Hepatocyte (in vitro differentiated cells): ENCODE measurements around the gene ALDH1L1. TPM values are rescaled to one million over a fixed set of nuclear protein-coding genes. Genes with fewer than 3 reads are reported as not detected.

Experiments used
- DNase-seq: peaks from one replicate; pipeline ENCODE4 v3.0.0-alpha.2; 2016; ENCODE audit warnings: low spot score
- H2AFZ ChIP-seq: fragments of 200-600 bp; sonication (generic); 2 replicates; pipeline ENCODE4 v1.6.0; 2016; ENCODE audit warnings: antibody characterized with exemption, mild to moderate bottlenecking
- H3K27ac ChIP-seq: fragments of 200-600 bp; sonication (generic); 2 replicates; pipeline ENCODE4 v1.5.1; 2016; ENCODE audit warnings: mild to moderate bottlenecking
- H3K27me3 ChIP-seq: fragments of 200-600 bp; sonication (generic); 2 replicates; pipeline ENCODE4 v1.6.1; 2016
- H3K36me3 ChIP-seq: fragments of 200-600 bp; sonication (generic); replicated peaks from 2 replicates; pipeline ENCODE4 v1.5.1; 2016; ENCODE audit warnings: low read depth; ENCODE audit not compliant: insufficient read depth
- H3K4me1 ChIP-seq: fragments of 200-600 bp; sonication (generic); 2 replicates; pipeline ENCODE4 v1.5.1; 2016; ENCODE audit warnings: mild to moderate bottlenecking, moderate library complexity; ENCODE audit not compliant: insufficient read depth
- H3K4me2 ChIP-seq: fragments of 200-600 bp; sonication (generic); 2 replicates; pipeline ENCODE4 v1.6.0; 2016
- H3K4me3 ChIP-seq: fragments of 200-600 bp; sonication (generic); 2 replicates; pipeline ENCODE4 v1.5.1; 2016; ENCODE audit warnings: mild to moderate bottlenecking
- H3K79me2 ChIP-seq: fragments of 200-600 bp; sonication (generic); 2 replicates; pipeline ENCODE4 v1.6.0; 2017; ENCODE audit warnings: mild to moderate bottlenecking
- H3K9me2 ChIP-seq: fragments of 200-600 bp; sonication (generic); replicated peaks from 2 replicates; pipeline ENCODE4 v1.6.0; 2017; ENCODE audit warnings: mild to moderate bottlenecking; ENCODE audit not compliant: insufficient read depth
- H3K9me3 ChIP-seq: fragments of 200-600 bp; sonication (generic); 2 replicates; pipeline ENCODE4 v1.5.1; 2016; ENCODE audit warnings: low read depth, mild to moderate bottlenecking
- H4K20me1 ChIP-seq: fragments of 200-600 bp; sonication (generic); 2 replicates; pipeline ENCODE4 v1.6.0; 2016; ENCODE audit warnings: mild to moderate bottlenecking; ENCODE audit not compliant: insufficient read depth, poor library complexity, severe bottlenecking
- CTCF ChIP-seq: fragments of 200-600 bp; sonication (generic); IDR thresholded peaks from 2 replicates; pipeline ENCODE4 v1.5.1; 2016; ENCODE audit warnings: antibody characterized with exemption, mild to moderate bottlenecking; ENCODE audit not compliant: poor library complexity
- EZH2 ChIP-seq: fragments of 200-600 bp; sonication (generic); IDR thresholded peaks from 2 replicates; pipeline ENCODE4 v1.6.1; 2016; ENCODE audit warnings: antibody characterized with exemption, mild to moderate bottlenecking, borderline replicate concordance
- EZH2phosphoT487 ChIP-seq: fragments of 200-600 bp; sonication (generic); IDR thresholded peaks from one replicate; pipeline ENCODE4 v1.6.1; 2018; ENCODE audit warnings: antibody characterized with exemption, mild to moderate bottlenecking, low read depth, moderate library complexity; ENCODE audit not compliant: unreplicated experiment, severe bottlenecking
- WGBS: methylation state at CpG from one replicate; pipeline ENCODE4 v1.1.6; 2016; ENCODE audit warnings: low lambda C conversion rate; ENCODE audit errors: missing lambda C conversion rate; 5-methylcytosine and 5-hydroxymethylcytosine counted together
- polyA plus RNA-seq: library from polyadenylated mRNA; unstranded; fragments of >200 nt; fragmentation: Nextera tagmentation; extraction: Ambion mirVana; gene quantifications from 2 replicates; pipeline ENCODE4 v1.2.1, GENCODE V29; 2016
- total RNA-seq: library from RNA; depleted of rRNA; stranded (reverse); fragments of >200 nt; gene quantifications from 2 replicates; pipeline ENCODE4 v1.2.3, GENCODE V29; 2014

Gene ALDH1L1
- total and polyA plus RNA-seq, 2 experiments from 2014 or later: 15.9 to 22.6 TPM

DNA sequence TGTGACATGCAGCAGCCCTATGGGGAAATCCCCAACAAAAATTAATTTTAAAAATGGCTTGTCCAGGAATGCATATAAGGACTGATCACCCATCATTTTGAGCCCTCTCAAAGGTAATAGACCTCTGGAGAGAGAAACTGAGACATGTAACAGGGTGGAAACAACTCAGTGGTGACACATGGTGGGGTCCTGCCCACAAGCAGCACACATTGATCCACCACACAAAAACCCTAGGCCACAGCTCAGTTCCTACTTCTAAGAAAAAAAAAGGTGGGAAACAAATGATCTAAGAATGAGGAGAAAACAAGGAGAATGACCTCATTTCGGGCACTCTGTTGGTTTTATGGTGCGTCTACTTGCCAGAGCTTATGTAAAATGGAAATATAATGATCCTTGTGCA lies 94.5 kb downstream of the ALDH1L1 start:
- WGBS: 79% methylated on average over 2 of the region's 2 CpGs
- Histone ChIP-seq H3K27ac (no peak overlapping the region), H3K9me2 (no peaks in the 10 kb centered on the region), H3K9me3 (peaks cover 6% of the 10 kb centered on the region), H3K4me3 (no peak overlapping the region), H4K20me1 (no peaks in the 10 kb centered on the region), H3K79me2 (peaks cover 2% of the 10 kb centered on the region), H3K27me3 (no peaks in the 10 kb centered on the region), H3K36me3 (no peaks in the 10 kb centered on the region), H2AFZ (no peak overlapping the region), H3K4me1 (peaks cover 6% of the 10 kb centered on the region), H3K4me2 (no peak overlapping the region)
- DNase-seq: no peak
- TF ChIP-seq CTCF: no peak
- TF ChIP-seq EZH2phosphoT487: no peak
- no peak for TF ChIP-seq EZH2

DNA sequence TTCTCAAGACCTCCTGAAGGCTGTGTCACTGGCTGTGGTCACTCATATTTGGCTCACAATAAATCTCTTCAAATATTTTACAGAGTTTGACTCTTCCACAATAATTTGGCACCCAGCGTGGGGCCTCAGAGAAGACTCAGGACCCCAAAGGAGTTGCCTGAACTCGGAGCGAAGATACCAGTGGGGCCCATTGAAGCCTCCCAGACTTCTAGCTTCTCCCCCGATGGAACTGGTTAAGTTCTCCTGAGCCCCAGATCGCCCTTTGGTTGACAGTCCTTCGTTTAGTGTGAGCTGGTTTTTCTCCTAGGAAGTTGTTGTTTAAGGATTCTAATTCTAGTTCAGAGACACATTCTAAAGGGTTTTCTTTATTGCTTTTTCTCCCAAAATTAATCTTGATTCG lies 95.1 kb downstream of the ALDH1L1 start:
- Histone ChIP-seq H3K9me2 (no peaks in the 10 kb centered on the region), H4K20me1 (no peaks in the 10 kb centered on the region), H3K9me3 (peaks cover 6% of the 10 kb centered on the region), H3K4me2 (peak overlapping the region; percentile 88), H3K27ac (peak overlapping the region; percentile 89), H3K79me2 (peaks cover 2% of the 10 kb centered on the region), H3K4me1 (peaks cover 6% of the 10 kb centered on the region), H3K4me3 (no peak overlapping the region), H3K27me3 (no peaks in the 10 kb centered on the region), H3K36me3 (no peaks in the 10 kb centered on the region), H2AFZ (peak overlapping the region; percentile 83)
- DNase-seq: no peak
- TF ChIP-seq EZH2 (no peak), CTCF (no peak), EZH2phosphoT487 (no peak)
- WGBS: 95% methylated on average over 7 of the region's 7 CpGs

GRCh38 chr3:126084768-126085180 lies 95.6 kb downstream of the ALDH1L1 start:
- 40% methylated on average over 5 of the region's 5 CpGs for WGBS
- Histone ChIP-seq H3K4me3 (peak overlapping the region; percentile 78), H3K27ac (peak overlapping the region; percentile 89), H4K20me1 (no peaks in the 10 kb centered on the region), H3K4me1 (peaks cover 6% of the 10 kb centered on the region), H3K79me2 (peaks cover 2% of the 10 kb centered on the region), H3K27me3 (no peaks in the 10 kb centered on the region), H3K9me3 (peaks cover 6% of the 10 kb centered on the region), H2AFZ (peak overlapping the region; percentile 83), H3K4me2 (peak overlapping the region; percentile 88), H3K9me2 (no peaks in the 10 kb centered on the region), H3K36me3 (no peaks in the 10 kb centered on the region)
- no peak for DNase-seq
- TF ChIP-seq CTCF: no peak
- TF ChIP-seq EZH2: no peak
- no peak for TF ChIP-seq EZH2phosphoT487
